HEK293 (cell line): Measurements from ENCODE around the gene SOX6.

ENCODE experiments used
- CTCF ChIA-PET: fragments of 350-600 bp; formaldehyde crosslinking; extraction: SDS; loops from one replicate; lab custom pipeline; 2021; ENCODE audit warnings: antibody characterized with exemption; lab: Yijun Ruan, JAX
- POLR2A ChIA-PET: fragments of 300-600 bp; formaldehyde crosslinking; extraction: SDS; loops from one replicate; lab custom pipeline; 2020; ENCODE audit warnings: antibody characterized with exemption, inconsistent platforms; lab: Yijun Ruan, JAX
- H3K27ac ChIP-seq: fragments of 200-500 bp; sonication (Bioruptor generic); 2 replicates; pipeline ENCODE4 v1.5.1; 2014; ENCODE audit warnings: low read depth, low read length, control low read depth, inconsistent platforms; ENCODE audit errors: extremely low read depth
- H3K36me3 ChIP-seq, 2 experiments: fragments of 200-500 bp in 1 of 2; sonication (Bioruptor generic) in 1 of 2; 1 replicate in 1 of 2; 2 replicates in 1 of 2; pipeline ENCODE4 v1.5.1; 2014 to 2017; ENCODE audit warnings: inconsistent platforms in 2 of 2, low read length in 2 of 2; ENCODE audit not compliant: control insufficient read depth in 2 of 2, insufficient read depth in 1 of 2
- H3K4me1 ChIP-seq: fragments of 200-500 bp; sonication (Bioruptor generic); 2 replicates; pipeline ENCODE4 v1.5.1; 2014; ENCODE audit warnings: mild to moderate bottlenecking, low read length, inconsistent platforms; ENCODE audit not compliant: control insufficient read depth, insufficient read depth
- H3K4me3 ChIP-seq: 2 replicates; pipeline ENCODE4 v1.5.1; 2011; ENCODE audit warnings: low read depth, mild to moderate bottlenecking, control low read depth, low read length, moderate library complexity
- H3K9me3 ChIP-seq: fragments of 200-500 bp; sonication (Bioruptor generic); 2 replicates; pipeline ENCODE4 v1.5.1; 2014; ENCODE audit warnings: low read depth, low read length, inconsistent platforms; ENCODE audit not compliant: control insufficient read depth, insufficient read depth
- BCL11B ChIP-seq: fragments of 450-650 bp; formaldehyde crosslinking; IDR thresholded peaks from 2 replicates; pipeline ENCODE4 v1.5.1; 2016; ENCODE audit warnings: low read depth, missing biosample characterization, missing genetic modification characterization
- KLF16 ChIP-seq: fragments of 450-650 bp; formaldehyde crosslinking; IDR thresholded peaks from 2 replicates; pipeline ENCODE4 v1.5.1; 2017; ENCODE audit warnings: missing biosample characterization, missing genetic modification characterization
- KLF8 ChIP-seq: fragments of 450-650 bp; formaldehyde crosslinking; IDR thresholded peaks from 2 replicates; pipeline ENCODE4 v1.5.1; 2016; ENCODE audit warnings: missing biosample characterization, missing genetic modification characterization
- SETDB1 ChIP-seq: IDR thresholded peaks from one replicate; pipeline ENCODE4 v1.6.1; 2017; ENCODE audit warnings: mild to moderate bottlenecking, low read length, moderate library complexity, mixed read lengths; ENCODE audit not compliant: insufficient read length
- TRIM28 ChIP-seq: IDR thresholded peaks from 2 replicates; pipeline ENCODE4 v1.6.1; 2011; ENCODE audit warnings: low read length, control low read depth, borderline replicate concordance
- WT1 ChIP-seq: fragments of 450-650 bp; formaldehyde crosslinking; IDR thresholded peaks from 2 replicates; pipeline ENCODE4 v1.5.1; 2016; ENCODE audit warnings: missing biosample characterization, missing genetic modification characterization
- ZBTB17 ChIP-seq: fragments of 450-650 bp; formaldehyde crosslinking; IDR thresholded peaks from 2 replicates; pipeline ENCODE4 v1.5.1; 2016; ENCODE audit warnings: missing biosample characterization, missing genetic modification characterization
- ZNF138 ChIP-seq: fragments of 450-650 bp; formaldehyde crosslinking; IDR thresholded peaks from 2 replicates; pipeline ENCODE4 v1.5.1; 2016; ENCODE audit warnings: missing biosample characterization, missing genetic modification characterization, borderline replicate concordance
- ZNF366 ChIP-seq: fragments of 450-650 bp; formaldehyde crosslinking; conservative IDR thresholded peaks from 2 replicates; pipeline ENCODE4 v1.5.1; 2016; ENCODE audit warnings: missing biosample characterization, missing genetic modification characterization
- ZNF37A ChIP-seq: fragments of 450-650 bp; IDR thresholded peaks from 2 replicates; pipeline ENCODE4 v1.5.1; 2018; ENCODE audit warnings: missing biosample characterization, missing genetic modification characterization
- ZNF416 ChIP-seq: fragments of 450-650 bp; formaldehyde crosslinking; IDR thresholded peaks from 2 replicates; pipeline ENCODE4 v1.5.1; 2016; ENCODE audit warnings: missing biosample characterization, missing genetic modification characterization
- ZNF670 ChIP-seq: fragments of 450-650 bp; formaldehyde crosslinking; IDR thresholded peaks from 2 replicates; pipeline ENCODE4 v1.5.1; 2016; ENCODE audit warnings: missing biosample characterization, missing genetic modification characterization, low read depth
- ZNF792 ChIP-seq: fragments of 450-650 bp; formaldehyde crosslinking; IDR thresholded peaks from 2 replicates; pipeline ENCODE4 v1.5.1; 2016; ENCODE audit warnings: missing biosample characterization, missing genetic modification characterization
- ZNF830 ChIP-seq: fragments of 450-650 bp; IDR thresholded peaks from 2 replicates; pipeline ENCODE4 v1.5.0; 2018; ENCODE audit warnings: missing biosample characterization, missing genetic modification characterization, low read depth, mild to moderate bottlenecking, moderate library complexity
- TF ChIP-seq, protein P1 (sequence below): fragments of 450-650 bp; formaldehyde crosslinking; IDR thresholded peaks from 2 replicates; pipeline ENCODE4 v1.5.1; 2016; ENCODE audit warnings: missing biosample characterization, missing genetic modification characterization
- TF ChIP-seq, protein P2 (sequence below): fragments of 450-650 bp; formaldehyde crosslinking; IDR thresholded peaks from 2 replicates; pipeline ENCODE4 v1.5.1; 2016; ENCODE audit warnings: missing biosample characterization, missing genetic modification characterization, borderline replicate concordance
- TF ChIP-seq, protein P3 (sequence below): fragments of 450-650 bp; formaldehyde crosslinking; IDR thresholded peaks from 2 replicates; pipeline ENCODE4 v1.5.1; 2016; ENCODE audit warnings: missing biosample characterization, missing genetic modification characterization
- TF ChIP-seq, protein P4 (sequence below): fragments of 450-650 bp; formaldehyde crosslinking; IDR thresholded peaks from 2 replicates; pipeline ENCODE4 v1.5.0; 2017; ENCODE audit warnings: missing biosample characterization, missing genetic modification characterization, borderline replicate concordance
- TF ChIP-seq, protein P5 (sequence below): fragments of 450-650 bp; formaldehyde crosslinking; IDR thresholded peaks from 2 replicates; pipeline ENCODE4 v1.5.1; 2017; ENCODE audit warnings: missing biosample characterization, mild to moderate bottlenecking, missing genetic modification characterization, moderate library complexity
- TF ChIP-seq, protein P6 (sequence below): fragments of 450-650 bp; formaldehyde crosslinking; IDR thresholded peaks from 2 replicates; pipeline ENCODE4 v1.5.1; 2016; ENCODE audit warnings: missing biosample characterization, missing genetic modification characterization

SOX6 gene

DNA sequence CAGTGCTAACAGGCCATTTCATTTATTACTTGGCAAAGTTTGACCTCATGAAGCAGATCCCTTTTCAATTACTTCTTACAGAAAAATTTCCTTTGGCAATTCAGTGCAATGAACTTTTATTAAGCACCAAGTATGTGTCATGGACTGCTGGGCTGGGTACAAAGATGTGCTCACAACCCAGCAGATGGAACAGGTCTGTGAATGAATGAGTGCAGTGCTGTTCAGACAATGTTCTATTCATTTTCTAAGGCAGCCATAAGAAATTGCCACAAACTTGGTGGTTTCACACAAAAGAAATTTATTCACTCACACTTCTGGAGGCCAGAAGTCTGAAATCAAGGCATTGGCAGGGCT lies 428.5 kb downstream of the SOX6 start (continued):
- TF ChIP-seq ZBTB17 (tag by site-specific recombination) (no peak), ZNF138 (tag by site-specific recombination) (no peak), KLF8 (tag by site-specific recombination) (no peak), TRIM28 (no peak), BCL11B (tag by site-specific recombination) (no peak)

DNA sequence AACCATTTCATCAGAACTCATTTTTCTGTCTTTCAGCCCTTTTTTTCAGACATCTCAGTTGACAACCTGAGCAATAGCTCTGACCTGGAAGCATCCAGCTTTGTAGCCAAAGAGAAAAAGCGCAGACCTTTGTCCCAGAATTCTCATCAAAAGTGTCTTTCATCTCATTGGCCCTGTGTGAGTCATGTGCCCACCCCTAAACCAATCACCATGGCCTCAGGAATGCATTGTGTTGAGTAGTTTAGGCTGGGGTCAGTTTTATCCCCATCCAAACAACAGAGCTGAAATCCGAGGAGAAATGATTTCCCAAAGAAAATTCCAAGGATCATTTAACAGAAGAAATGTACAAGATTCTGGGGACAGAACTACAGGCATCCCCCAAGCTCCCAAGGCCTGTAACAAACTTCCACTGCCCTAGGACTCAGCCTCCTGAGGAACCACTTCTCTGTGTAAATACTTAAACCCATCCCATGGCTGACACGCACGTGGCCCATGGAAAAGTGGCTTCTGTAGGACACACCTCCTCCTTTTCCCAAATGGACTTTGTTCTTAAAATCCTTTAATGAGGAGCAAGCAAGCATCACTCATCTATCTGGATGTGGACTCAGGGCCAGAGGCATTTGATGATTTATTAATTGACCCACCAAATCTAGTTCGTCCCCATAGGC lies 429.0 kb downstream of the SOX6 start:
- no peaks in the 10 kb centered on the region for H3K9me3 ChIP-seq
- no peaks in the 10 kb centered on the region for H3K4me1 ChIP-seq
- TF ChIP-seq, protein P1, sequence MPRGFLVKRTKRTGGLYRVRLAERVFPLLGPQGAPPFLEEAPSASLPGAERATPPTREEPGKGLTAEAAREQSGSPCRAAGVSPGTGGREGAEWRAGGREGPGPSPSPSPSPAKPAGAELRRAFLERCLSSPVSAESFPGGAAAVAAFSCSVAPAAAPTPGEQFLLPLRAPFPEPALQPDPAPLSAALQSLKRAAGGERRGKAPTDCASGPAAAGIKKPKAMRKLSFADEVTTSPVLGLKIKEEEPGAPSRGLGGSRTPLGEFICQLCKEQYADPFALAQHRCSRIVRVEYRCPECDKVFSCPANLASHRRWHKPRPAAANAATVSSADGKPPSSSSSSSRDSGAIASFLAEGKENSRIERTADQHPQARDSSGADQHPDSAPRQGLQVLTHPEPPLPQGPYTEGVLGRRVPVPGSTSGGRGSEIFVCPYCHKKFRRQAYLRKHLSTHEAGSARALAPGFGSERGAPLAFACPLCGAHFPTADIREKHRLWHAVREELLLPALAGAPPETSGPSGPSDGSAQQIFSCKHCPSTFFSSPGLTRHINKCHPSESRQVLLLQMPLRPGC (tag by site-specific recombination) = no peak
- TF ChIP-seq SETDB1 = no peak
- TF ChIP-seq ZNF416 (tag by site-specific recombination) = no peak
- TF ChIP-seq ZNF830 = no peak
- no peak overlapping the region for H3K27ac ChIP-seq
- H3K4me3 ChIP-seq = no peak overlapping the region
- CTCF ChIA-PET = interaction anchor here (0.9 to 1.2 kb wide), 2 partner anchors 14 to 23 kb away, joined by 3 read pairs; no protein-coding TSS in a partner anchor
- POLR2A ChIA-PET = no interaction called here
- H3K36me3 ChIP-seq = no peaks in the 10 kb centered on the region

DNA sequence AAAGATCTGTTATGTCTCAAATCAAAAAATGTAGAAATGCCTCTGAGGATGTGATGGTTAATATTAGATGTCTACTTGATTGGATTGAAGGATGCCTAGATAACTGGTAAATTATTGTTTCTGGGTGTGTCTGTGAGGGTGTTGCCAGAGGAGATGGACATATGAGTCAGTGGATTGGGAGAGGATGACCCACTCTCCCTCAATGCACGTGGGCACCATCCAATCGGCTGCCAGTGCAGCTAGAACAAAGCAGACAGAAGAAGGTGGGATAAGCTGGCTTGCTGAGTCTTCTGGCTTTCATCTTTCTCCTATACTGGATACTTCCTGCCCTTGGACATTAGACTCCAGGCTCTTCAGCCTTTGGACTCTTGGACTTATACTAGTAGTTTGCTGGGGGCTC lies 430.3 kb downstream of the SOX6 start:
- Histone ChIP-seq H3K4me1 (no peaks in the 10 kb centered on the region), H3K36me3 (no peaks in the 10 kb centered on the region), H3K27ac (no peak overlapping the region), H3K9me3 (no peaks in the 10 kb centered on the region), H3K4me3 (no peak overlapping the region)
- ChIA-PET CTCF (interaction anchor here (1.1 to 1.2 kb wide), 2 partner anchors 9 to 13 kb away, joined by 3 read pairs; no protein-coding TSS in a partner anchor), POLR2A (no interaction called here)
- TF ChIP-seq, protein P2, sequence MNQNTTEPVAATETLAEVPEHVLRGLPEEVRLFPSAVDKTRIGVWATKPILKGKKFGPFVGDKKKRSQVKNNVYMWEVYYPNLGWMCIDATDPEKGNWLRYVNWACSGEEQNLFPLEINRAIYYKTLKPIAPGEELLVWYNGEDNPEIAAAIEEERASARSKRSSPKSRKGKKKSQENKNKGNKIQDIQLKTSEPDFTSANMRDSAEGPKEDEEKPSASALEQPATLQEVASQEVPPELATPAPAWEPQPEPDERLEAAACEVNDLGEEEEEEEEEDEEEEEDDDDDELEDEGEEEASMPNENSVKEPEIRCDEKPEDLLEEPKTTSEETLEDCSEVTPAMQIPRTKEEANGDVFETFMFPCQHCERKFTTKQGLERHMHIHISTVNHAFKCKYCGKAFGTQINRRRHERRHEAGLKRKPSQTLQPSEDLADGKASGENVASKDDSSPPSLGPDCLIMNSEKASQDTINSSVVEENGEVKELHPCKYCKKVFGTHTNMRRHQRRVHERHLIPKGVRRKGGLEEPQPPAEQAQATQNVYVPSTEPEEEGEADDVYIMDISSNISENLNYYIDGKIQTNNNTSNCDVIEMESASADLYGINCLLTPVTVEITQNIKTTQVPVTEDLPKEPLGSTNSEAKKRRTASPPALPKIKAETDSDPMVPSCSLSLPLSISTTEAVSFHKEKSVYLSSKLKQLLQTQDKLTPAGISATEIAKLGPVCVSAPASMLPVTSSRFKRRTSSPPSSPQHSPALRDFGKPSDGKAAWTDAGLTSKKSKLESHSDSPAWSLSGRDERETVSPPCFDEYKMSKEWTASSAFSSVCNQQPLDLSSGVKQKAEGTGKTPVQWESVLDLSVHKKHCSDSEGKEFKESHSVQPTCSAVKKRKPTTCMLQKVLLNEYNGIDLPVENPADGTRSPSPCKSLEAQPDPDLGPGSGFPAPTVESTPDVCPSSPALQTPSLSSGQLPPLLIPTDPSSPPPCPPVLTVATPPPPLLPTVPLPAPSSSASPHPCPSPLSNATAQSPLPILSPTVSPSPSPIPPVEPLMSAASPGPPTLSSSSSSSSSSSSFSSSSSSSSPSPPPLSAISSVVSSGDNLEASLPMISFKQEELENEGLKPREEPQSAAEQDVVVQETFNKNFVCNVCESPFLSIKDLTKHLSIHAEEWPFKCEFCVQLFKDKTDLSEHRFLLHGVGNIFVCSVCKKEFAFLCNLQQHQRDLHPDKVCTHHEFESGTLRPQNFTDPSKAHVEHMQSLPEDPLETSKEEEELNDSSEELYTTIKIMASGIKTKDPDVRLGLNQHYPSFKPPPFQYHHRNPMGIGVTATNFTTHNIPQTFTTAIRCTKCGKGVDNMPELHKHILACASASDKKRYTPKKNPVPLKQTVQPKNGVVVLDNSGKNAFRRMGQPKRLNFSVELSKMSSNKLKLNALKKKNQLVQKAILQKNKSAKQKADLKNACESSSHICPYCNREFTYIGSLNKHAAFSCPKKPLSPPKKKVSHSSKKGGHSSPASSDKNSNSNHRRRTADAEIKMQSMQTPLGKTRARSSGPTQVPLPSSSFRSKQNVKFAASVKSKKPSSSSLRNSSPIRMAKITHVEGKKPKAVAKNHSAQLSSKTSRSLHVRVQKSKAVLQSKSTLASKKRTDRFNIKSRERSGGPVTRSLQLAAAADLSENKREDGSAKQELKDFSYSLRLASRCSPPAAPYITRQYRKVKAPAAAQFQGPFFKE (tag by site-specific recombination) = no peak
- TF ChIP-seq ZNF37A (no peak), ZNF366 (tag by site-specific recombination) (no peak), ZNF416 (tag by site-specific recombination) (no peak), KLF16 (tag by site-specific recombination) (no peak), ZNF792 (tag by site-specific recombination) (no peak), ZNF670 (tag by site-specific recombination) (no peak), WT1 (tag by site-specific recombination) (no peak)
- TF ChIP-seq, protein P3, sequence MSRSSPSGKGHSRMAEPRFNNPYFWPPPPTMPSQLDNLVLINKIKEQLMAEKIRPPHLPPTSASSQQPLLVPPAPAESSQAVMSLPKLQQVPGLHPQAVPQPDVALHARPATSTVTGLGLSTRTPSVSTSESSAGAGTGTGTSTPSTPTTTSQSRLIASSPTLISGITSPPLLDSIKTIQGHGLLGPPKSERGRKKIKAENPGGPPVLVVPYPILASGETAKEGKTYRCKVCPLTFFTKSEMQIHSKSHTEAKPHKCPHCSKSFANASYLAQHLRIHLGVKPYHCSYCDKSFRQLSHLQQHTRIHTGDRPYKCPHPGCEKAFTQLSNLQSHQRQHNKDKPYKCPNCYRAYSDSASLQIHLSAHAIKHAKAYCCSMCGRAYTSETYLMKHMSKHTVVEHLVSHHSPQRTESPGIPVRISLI = no peak
- TF ChIP-seq, protein P4, sequence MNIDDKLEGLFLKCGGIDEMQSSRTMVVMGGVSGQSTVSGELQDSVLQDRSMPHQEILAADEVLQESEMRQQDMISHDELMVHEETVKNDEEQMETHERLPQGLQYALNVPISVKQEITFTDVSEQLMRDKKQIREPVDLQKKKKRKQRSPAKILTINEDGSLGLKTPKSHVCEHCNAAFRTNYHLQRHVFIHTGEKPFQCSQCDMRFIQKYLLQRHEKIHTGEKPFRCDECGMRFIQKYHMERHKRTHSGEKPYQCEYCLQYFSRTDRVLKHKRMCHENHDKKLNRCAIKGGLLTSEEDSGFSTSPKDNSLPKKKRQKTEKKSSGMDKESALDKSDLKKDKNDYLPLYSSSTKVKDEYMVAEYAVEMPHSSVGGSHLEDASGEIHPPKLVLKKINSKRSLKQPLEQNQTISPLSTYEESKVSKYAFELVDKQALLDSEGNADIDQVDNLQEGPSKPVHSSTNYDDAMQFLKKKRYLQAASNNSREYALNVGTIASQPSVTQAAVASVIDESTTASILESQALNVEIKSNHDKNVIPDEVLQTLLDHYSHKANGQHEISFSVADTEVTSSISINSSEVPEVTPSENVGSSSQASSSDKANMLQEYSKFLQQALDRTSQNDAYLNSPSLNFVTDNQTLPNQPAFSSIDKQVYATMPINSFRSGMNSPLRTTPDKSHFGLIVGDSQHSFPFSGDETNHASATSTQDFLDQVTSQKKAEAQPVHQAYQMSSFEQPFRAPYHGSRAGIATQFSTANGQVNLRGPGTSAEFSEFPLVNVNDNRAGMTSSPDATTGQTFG (tag by site-specific recombination) = no peak
- TF ChIP-seq, protein P5, sequence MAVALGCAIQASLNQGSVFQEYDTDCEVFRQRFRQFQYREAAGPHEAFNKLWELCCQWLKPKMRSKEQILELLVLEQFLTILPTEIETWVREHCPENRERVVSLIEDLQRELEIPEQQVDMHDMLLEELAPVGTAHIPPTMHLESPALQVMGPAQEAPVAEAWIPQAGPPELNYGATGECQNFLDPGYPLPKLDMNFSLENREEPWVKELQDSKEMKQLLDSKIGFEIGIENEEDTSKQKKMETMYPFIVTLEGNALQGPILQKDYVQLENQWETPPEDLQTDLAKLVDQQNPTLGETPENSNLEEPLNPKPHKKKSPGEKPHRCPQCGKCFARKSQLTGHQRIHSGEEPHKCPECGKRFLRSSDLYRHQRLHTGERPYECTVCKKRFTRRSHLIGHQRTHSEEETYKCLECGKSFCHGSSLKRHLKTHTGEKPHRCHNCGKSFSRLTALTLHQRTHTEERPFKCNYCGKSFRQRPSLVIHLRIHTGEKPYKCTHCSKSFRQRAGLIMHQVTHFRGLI (tag by site-specific recombination) = no peak
- TF ChIP-seq, protein P6, sequence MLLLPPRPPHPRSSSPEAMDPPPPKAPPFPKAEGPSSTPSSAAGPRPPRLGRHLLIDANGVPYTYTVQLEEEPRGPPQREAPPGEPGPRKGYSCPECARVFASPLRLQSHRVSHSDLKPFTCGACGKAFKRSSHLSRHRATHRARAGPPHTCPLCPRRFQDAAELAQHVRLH (tag by site-specific recombination) = no peak
